Measurements from ENCODE around the gene DDR2.
A peak's percentile ranks its signal among the peaks of the same experiment; 100 is the strongest.

The DDR2 gene

DNA sequence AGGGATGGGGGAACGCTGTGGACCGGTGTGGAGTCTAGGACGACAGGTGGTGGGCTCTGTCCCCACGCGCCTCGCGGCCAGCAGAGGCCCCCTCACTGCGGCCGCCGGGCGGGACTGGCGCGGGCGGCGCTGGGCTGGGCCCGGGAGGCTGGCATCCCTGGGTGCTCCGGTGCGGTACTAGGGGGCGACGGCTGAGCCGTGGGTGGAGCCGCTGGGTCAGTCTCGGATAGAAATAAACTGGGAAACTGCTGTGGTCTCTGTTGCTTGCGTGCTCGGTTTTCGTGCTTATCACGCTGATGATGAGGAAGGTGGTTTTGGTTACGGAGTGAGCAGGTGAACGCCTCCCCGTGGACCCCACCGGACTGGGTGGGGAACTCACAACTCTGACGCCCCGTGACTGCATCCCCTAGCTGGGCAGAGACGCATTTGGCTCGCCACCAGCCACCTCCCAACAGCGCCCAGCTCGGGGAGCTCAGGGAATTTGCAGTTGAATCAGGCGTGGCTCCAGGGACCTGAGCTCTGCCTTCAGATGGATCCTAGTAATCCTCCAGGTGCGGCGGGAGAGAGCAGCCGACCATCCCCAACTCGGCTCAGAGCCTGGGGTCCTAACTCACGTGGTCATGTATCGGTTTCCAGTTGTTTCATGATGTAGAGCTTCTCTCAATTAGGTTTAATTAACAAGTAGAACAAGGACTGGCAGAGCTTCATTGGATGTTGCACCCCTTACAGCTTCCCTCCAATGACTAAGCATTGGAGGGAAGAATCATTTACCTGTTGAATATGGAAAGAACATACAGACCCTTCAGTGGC lies 190.3 kb downstream of the DDR2 start:
- no peaks in the 10 kb centered on the region for H3K9me3 ChIP-seq (ENCODE audit: control insufficient read depth, low read length)
- no peaks in the 10 kb centered on the region for H3K36me3 ChIP-seq (ENCODE audit: control insufficient read depth, insufficient read depth, low read length, severe bottlenecking)
- H3K9ac ChIP-seq (ENCODE audit: low read length) = peak overlapping the region; percentile 0
- peak overlapping the region; percentile 79 for H3K4me3 ChIP-seq (ENCODE audit: low read length)
- H3K4me1 ChIP-seq (ENCODE audit: control insufficient read depth, insufficient read depth, low read length) = peaks cover 10% of the 10 kb centered on the region
- DNase-seq (ENCODE audit: low read depth) = peak; percentile 44
- H3K27me3 ChIP-seq (replicated peaks; ENCODE audit: control insufficient read depth, insufficient read depth, low read length) = no peaks in the 10 kb centered on the region

- no peak for DNase-seq (ENCODE audit: low read depth)
- Histone ChIP-seq H3K9me3 (ENCODE audit: control insufficient read depth, low read length) (no peaks in the 10 kb centered on the region), H3K9ac (ENCODE audit: low read length) (no peak overlapping the region), H3K4me3 (ENCODE audit: low read length) (no peak overlapping the region), H3K36me3 (ENCODE audit: control insufficient read depth, insufficient read depth, low read length, severe bottlenecking) (no peaks in the 10 kb centered on the region), H3K27me3 (replicated peaks; ENCODE audit: control insufficient read depth, insufficient read depth, low read length) (no peaks in the 10 kb centered on the region), H3K4me1 (ENCODE audit: control insufficient read depth, insufficient read depth, low read length) (peaks cover 10% of the 10 kb centered on the region)
Observed at GRCh38 chr1:162823231-162823630, 191.0 kb downstream of the DDR2 start.

DNA sequence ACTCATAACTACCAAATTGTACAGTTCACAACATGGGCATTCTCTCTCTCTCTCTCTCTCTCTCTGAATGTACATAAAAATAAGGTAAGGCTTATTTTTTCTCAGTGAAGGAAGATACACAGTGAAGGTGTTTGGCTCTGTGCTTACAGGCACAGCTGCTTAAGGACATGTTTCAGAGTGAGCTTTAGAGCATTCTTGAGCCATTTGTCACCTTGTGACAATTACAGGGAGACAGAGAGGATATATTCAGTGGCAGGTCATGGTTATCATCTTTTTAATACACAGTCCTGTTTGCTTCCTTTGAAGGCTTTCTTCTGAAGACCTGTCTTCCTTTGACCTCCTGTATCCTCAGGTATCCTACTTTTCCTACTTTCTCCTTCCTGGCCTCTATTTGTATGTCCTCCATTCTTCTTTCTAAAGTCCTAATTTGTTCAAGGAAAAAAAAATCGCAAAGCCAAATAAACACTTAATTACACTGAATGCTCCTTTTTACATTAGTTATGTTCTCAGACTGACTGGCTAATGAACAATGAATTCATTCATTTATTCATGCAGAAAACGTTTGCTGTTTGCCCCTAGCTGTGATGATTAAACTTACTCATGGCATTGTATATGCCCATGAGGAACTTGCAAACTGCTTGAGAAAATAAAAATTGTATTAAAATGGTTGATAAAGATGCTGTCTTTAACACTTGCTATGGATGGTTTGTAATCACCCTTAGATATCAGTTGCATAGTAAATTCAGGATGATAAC lies 191.7 kb downstream of the DDR2 start:
- Histone ChIP-seq H3K4me1 (ENCODE audit: control insufficient read depth, insufficient read depth, low read length) (peaks cover 10% of the 10 kb centered on the region), H3K36me3 (ENCODE audit: control insufficient read depth, insufficient read depth, low read length, severe bottlenecking) (no peaks in the 10 kb centered on the region), H3K4me3 (ENCODE audit: low read length) (no peak overlapping the region), H3K27me3 (replicated peaks; ENCODE audit: control insufficient read depth, insufficient read depth, low read length) (no peaks in the 10 kb centered on the region), H3K9ac (ENCODE audit: low read length) (no peak overlapping the region), H3K9me3 (ENCODE audit: control insufficient read depth, low read length) (no peaks in the 10 kb centered on the region)
- no peak for DNase-seq (ENCODE audit: low read depth)

- H3K9me3 ChIP-seq (ENCODE audit: control insufficient read depth, low read length) = no peaks in the 10 kb centered on the region
- H3K36me3 ChIP-seq (ENCODE audit: control insufficient read depth, insufficient read depth, low read length, severe bottlenecking) = no peaks in the 10 kb centered on the region
- no peak for DNase-seq (ENCODE audit: low read depth)
- no peak overlapping the region for H3K9ac ChIP-seq (ENCODE audit: low read length)
- H3K4me3 ChIP-seq (ENCODE audit: low read length) = no peak overlapping the region
- H3K27me3 ChIP-seq (replicated peaks; ENCODE audit: control insufficient read depth, insufficient read depth, low read length) = no peaks in the 10 kb centered on the region
- H3K4me1 ChIP-seq (ENCODE audit: control insufficient read depth, insufficient read depth, low read length) = no peaks in the 10 kb centered on the region
Observed at GRCh38 chr1:162829268-162829667, 197.0 kb downstream of the DDR2 start.

DNA sequence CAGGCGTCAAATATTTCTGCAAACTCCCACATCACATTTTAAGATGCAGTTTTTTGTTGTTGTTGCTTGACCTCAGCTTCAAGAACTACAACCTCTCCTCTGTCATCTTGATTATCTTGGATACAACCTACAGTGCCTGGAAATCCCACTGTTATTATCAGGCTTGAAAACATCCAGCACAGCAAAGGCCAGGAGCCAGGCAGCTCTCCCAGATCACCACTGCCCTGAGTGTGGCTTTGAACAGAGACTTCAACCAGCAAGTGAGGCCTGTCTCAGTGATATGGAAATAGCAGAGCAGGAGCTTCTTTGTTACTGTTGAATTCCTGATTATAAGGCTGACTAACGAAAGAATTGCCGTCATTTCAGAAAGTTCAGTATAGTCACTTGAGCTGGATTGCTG lies 200.2 kb downstream of the DDR2 start:
- H3K27me3 ChIP-seq (replicated peaks; ENCODE audit: control insufficient read depth, insufficient read depth, low read length) = peaks cover 4% of the 10 kb centered on the region
- no peak for DNase-seq (ENCODE audit: low read depth)
- H3K9me3 ChIP-seq (ENCODE audit: control insufficient read depth, low read length) = no peaks in the 10 kb centered on the region
- H3K36me3 ChIP-seq (ENCODE audit: control insufficient read depth, insufficient read depth, low read length, severe bottlenecking) = no peaks in the 10 kb centered on the region
- H3K9ac ChIP-seq (ENCODE audit: low read length) = no peak overlapping the region
- no peaks in the 10 kb centered on the region for H3K4me1 ChIP-seq (ENCODE audit: control insufficient read depth, insufficient read depth, low read length)
- no peak overlapping the region for H3K4me3 ChIP-seq (ENCODE audit: low read length)

DNA sequence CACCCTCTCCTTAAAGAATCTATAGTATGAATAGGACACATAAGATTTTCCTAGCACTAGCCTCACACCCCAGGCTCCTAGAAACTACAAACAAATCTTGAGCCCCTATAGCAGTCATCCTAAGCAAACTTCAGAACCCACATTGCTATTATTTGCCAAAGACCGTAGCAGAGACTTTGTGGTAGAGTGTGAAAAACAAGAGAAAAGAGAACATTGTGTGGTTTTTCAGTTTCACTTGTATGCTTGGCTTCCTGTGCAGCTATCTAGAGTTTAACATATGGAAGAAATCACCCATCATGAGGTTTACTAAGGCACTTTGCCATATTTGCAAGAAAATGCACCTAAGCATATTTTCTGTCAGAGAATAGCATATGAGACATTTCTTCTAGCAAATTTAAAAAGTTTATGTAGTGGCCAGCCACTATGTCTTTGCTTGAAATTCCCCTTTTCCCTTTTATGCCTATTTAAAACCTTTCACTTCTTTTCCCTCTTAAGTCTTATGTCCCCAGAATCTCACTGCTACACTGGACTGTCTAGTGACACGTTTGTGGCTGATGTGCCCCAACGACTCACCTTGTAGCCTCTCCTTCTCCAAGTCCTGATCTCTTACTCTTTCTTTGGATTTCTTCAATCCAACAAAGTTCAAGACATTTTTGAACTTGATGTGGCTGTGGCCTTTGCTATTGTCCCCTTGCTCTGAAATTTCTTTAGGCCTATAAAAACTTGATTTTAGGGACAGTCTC lies 203.1 kb downstream of the DDR2 start:
- H3K9me3 ChIP-seq (ENCODE audit: control insufficient read depth, low read length) = peaks cover 14% of the 10 kb centered on the region
- DNase-seq (ENCODE audit: low read depth) = no peak
- no peaks in the 10 kb centered on the region for H3K4me1 ChIP-seq (ENCODE audit: control insufficient read depth, insufficient read depth, low read length)
- H3K36me3 ChIP-seq (ENCODE audit: control insufficient read depth, insufficient read depth, low read length, severe bottlenecking) = no peaks in the 10 kb centered on the region
- no peak overlapping the region for H3K9ac ChIP-seq (ENCODE audit: low read length)
- no peak overlapping the region for H3K4me3 ChIP-seq (ENCODE audit: low read length)
- H3K27me3 ChIP-seq (replicated peaks; ENCODE audit: control insufficient read depth, insufficient read depth, low read length) = peaks cover 4% of the 10 kb centered on the region

Measured in adipocyte (in vitro differentiated cells).